Mammary epithelial cell (primary cell): ENCODE results near the gene ERBB4.

Experiments
- EZH2 ChIP-seq: IDR thresholded peaks from 2 replicates; pipeline ENCODE4 v1.6.1; 2012; ENCODE audit warnings: low read length, inconsistent platforms, borderline replicate concordance
- TF ChIP-seq, protein P1 (sequence below), 2 donors: IDR thresholded peaks in 1 of 2; conservative IDR thresholded peaks in 1 of 2; 2 replicates each; pipeline ENCODE4 v1.5.1; 2011 to 2012; ENCODE audit warnings: inconsistent platforms in 2 of 2, low read length in 2 of 2, mild to moderate bottlenecking in 2 of 2, control low read depth in 1 of 2, low read depth in 1 of 2; ENCODE audit not compliant: insufficient read depth in 1 of 2; ENCODE audit errors: extremely low read depth in 1 of 2

DNA sequence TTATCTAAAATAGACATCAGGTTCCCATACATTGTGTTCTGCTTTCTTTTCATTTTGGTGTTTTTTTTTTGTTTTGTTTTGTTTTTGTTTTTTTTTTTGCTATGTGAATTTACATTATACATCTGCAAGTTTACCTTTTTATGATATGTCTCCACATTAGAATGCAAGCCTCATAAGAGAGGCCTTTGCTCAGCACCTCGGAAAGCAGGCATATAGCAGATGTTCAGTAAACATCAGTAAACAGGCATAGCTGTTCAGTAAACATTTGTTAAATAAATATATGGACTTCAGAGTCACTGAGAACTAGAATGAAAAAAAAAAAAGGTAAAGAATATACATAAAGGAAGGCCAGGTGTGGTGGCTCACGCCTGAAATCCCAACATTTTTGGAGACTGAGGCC, 405.3 kb downstream of the ERBB4 start:
- TF ChIP-seq EZH2: no peak
- TF ChIP-seq, protein P1, sequence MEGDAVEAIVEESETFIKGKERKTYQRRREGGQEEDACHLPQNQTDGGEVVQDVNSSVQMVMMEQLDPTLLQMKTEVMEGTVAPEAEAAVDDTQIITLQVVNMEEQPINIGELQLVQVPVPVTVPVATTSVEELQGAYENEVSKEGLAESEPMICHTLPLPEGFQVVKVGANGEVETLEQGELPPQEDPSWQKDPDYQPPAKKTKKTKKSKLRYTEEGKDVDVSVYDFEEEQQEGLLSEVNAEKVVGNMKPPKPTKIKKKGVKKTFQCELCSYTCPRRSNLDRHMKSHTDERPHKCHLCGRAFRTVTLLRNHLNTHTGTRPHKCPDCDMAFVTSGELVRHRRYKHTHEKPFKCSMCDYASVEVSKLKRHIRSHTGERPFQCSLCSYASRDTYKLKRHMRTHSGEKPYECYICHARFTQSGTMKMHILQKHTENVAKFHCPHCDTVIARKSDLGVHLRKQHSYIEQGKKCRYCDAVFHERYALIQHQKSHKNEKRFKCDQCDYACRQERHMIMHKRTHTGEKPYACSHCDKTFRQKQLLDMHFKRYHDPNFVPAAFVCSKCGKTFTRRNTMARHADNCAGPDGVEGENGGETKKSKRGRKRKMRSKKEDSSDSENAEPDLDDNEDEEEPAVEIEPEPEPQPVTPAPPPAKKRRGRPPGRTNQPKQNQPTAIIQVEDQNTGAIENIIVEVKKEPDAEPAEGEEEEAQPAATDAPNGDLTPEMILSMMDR (conservative IDR thresholded peaks at IDR 0.05 in 1 of 2, IDR thresholded peaks at IDR 0.05 in 1 of 2; ENCODE audit: extremely low read depth in 1 of 2, insufficient read depth in 1 of 2, low read depth in 1 of 2, low read length in 2 of 2): no peak
